Esophagus muscularis mucosa (tissue), 3 donors: ENCODE data around the gene SPNS1.

Experiments used
- POLR2AphosphoS5 ChIP-seq, 2 donors: sonication (generic); formaldehyde crosslinking; IDR thresholded peaks; one replicate each; pipeline ENCODE4 v1.6.1; 2017; ENCODE audit warnings: antibody characterized with exemption in 2 of 2
- TF ChIP-seq, protein P1 (sequence below), 3 experiments: fragments of 200-600 bp in 2 of 3; fragments of 450-650 bp in 1 of 3; sonication (generic) in 2 of 3; IDR thresholded peaks; one replicate each; pipeline ENCODE4 v1.5.1; 2017 to 2019; ENCODE audit warnings: antibody characterized with exemption in 3 of 3, mild to moderate bottlenecking in 2 of 3, moderate library complexity in 1 of 3

GRCh38 chr16:29007730-29008593 lies 33.4 kb downstream of the SPNS1 start:
- TF ChIP-seq, protein P1, sequence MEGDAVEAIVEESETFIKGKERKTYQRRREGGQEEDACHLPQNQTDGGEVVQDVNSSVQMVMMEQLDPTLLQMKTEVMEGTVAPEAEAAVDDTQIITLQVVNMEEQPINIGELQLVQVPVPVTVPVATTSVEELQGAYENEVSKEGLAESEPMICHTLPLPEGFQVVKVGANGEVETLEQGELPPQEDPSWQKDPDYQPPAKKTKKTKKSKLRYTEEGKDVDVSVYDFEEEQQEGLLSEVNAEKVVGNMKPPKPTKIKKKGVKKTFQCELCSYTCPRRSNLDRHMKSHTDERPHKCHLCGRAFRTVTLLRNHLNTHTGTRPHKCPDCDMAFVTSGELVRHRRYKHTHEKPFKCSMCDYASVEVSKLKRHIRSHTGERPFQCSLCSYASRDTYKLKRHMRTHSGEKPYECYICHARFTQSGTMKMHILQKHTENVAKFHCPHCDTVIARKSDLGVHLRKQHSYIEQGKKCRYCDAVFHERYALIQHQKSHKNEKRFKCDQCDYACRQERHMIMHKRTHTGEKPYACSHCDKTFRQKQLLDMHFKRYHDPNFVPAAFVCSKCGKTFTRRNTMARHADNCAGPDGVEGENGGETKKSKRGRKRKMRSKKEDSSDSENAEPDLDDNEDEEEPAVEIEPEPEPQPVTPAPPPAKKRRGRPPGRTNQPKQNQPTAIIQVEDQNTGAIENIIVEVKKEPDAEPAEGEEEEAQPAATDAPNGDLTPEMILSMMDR (IDR thresholded peaks at IDR 0.05), result no peak
- no peak for TF ChIP-seq POLR2AphosphoS5 (IDR thresholded peaks at IDR 0.05)
